ENCODE results near the gene BLVRA.
A peak's percentile ranks its signal among the peaks of the same experiment; 100 is the strongest.
"Not testable (repeated sequence)": the region's sequence is repeated elsewhere in the genome, so short reads cannot be mapped to it uniquely, and the experiment has no call there.

The BLVRA gene

GRCh38 chr7:43808410-43808809 is 49.9 kb downstream of the BLVRA start:
- DNase-seq (ENCODE audit: low read depth), result no peak

GRCh38 chr7:43810195-43810941 is 51.9 kb downstream of the BLVRA start:
- not testable (repeated sequence) for DNase-seq (ENCODE audit: low read depth)

- DNase-seq (ENCODE audit: low read depth), result no peak
Measured at GRCh38 chr7:43815373-43815772, 56.9 kb downstream of the BLVRA start.

GRCh38 chr7:43816046-43816797 is 57.7 kb downstream of the BLVRA start:
- DNase-seq (ENCODE audit: low read depth), result not testable (repeated sequence)

- DNase-seq (ENCODE audit: low read depth), result not testable (repeated sequence)
Measured at GRCh38 chr7:43823425-43823824, 64.9 kb downstream of the BLVRA start.

GRCh38 chr7:43823941-43824340 is 65.5 kb downstream of the BLVRA start:
- DNase-seq (ENCODE audit: low read depth), result no peak

GRCh38 chr7:43824513-43824912 is 66.0 kb downstream of the BLVRA start:
- DNase-seq (ENCODE audit: low read depth), result not testable (repeated sequence)

- DNase-seq (ENCODE audit: low read depth), result no peak
Measured at GRCh38 chr7:43824963-43825362, 66.5 kb downstream of the BLVRA start.

- no peak for DNase-seq (ENCODE audit: low read depth)
Measured at GRCh38 chr7:43825391-43825808, 66.9 kb downstream of the BLVRA start.

- not testable (repeated sequence) for DNase-seq (ENCODE audit: low read depth)
Measured at GRCh38 chr7:43830917-43831316, 72.4 kb downstream of the BLVRA start.

GRCh38 chr7:43834463-43835251 is 76.2 kb downstream of the BLVRA start:
- peak; percentile 36 for DNase-seq (ENCODE audit: low read depth)

GRCh38 chr7:43838201-43838658 is 79.8 kb downstream of the BLVRA start:
- no peak for DNase-seq (ENCODE audit: low read depth)

GRCh38 chr7:43843296-43843695 is 84.8 kb downstream of the BLVRA start:
- DNase-seq (ENCODE audit: low read depth), result no peak

GRCh38 chr7:43844257-43844656 is 85.8 kb downstream of the BLVRA start:
- DNase-seq (ENCODE audit: low read depth), result no peak

- DNase-seq (ENCODE audit: low read depth), result no peak
Measured at GRCh38 chr7:43844662-43845061, 86.2 kb downstream of the BLVRA start.

- DNase-seq (ENCODE audit: low read depth), result no peak
Measured at GRCh38 chr7:43847496-43847895, 89.0 kb downstream of the BLVRA start.

GRCh38 chr7:43849047-43849446 is 90.6 kb downstream of the BLVRA start:
- no peak for DNase-seq (ENCODE audit: low read depth)

GRCh38 chr7:43850348-43851116 is 92.1 kb downstream of the BLVRA start:
- no peak for DNase-seq (ENCODE audit: low read depth)

GRCh38 chr7:43851805-43852204 is 93.3 kb downstream of the BLVRA start:
- no peak for DNase-seq (ENCODE audit: low read depth)

GRCh38 chr7:43855176-43855575 is 96.7 kb downstream of the BLVRA start:
- DNase-seq (ENCODE audit: low read depth), result no peak

- DNase-seq (ENCODE audit: low read depth), result no peak
Measured at GRCh38 chr7:43856316-43856715, 97.8 kb downstream of the BLVRA start.

All from HS-5 (cell line).